OCI-LY1 (cell line): ENCODE measurements around the gene EWSR1.

Experiments
- CTCF ChIP-seq: fragments of 200-600 bp; sonication (generic), shearing (Covaris generic); IDR thresholded peaks from 2 replicates; pipeline ENCODE4 v1.5.1; 2017; ENCODE audit warnings: mild to moderate bottlenecking, antibody characterized with exemption, low read length, moderate library complexity, mixed read lengths
- EZH2 ChIP-seq: fragments of 200-600 bp; sonication (generic), shearing (Covaris generic); IDR thresholded peaks from 2 replicates; pipeline ENCODE4 v1.8.0; 2017; ENCODE audit warnings: borderline replicate concordance, mixed run types, mild to moderate bottlenecking, antibody characterized with exemption, low read length, moderate library complexity, mixed read lengths

DNA sequence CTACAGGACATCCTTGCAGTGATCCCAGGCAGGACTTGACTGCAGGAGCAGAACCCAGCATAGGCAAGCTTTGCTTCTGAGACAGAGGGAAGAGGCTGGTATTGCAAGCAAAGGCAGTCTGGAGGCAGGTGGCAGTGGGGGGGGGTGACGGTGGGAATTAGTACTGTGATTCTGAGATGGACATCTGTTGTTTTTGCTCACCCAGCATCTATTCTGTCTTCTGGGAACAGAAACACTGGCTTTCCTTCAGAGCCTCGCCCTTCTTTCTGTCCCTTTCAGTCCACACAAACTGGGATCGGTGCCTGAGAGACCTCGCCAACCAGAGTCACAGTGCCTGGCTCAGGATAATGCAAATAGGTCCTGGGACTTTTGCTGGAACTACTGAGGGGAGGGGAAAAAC, 78.6 kb downstream of the EWSR1 start:
- TF ChIP-seq CTCF (no peak), EZH2 (no peak)
